GM12891 (cell line): ENCODE data around the gene OTOG.

Source experiments
- POLR2A ChIP-seq: IDR thresholded peaks from 2 replicates; pipeline ENCODE4 v1.6.1; 2011; ENCODE audit warnings: low read depth, low read length, control low read depth
- POLR2AphosphoS5 ChIP-seq: IDR thresholded peaks from 2 replicates; pipeline ENCODE4 v1.6.1; 2011; ENCODE audit warnings: low read depth, low read length, control low read depth
- POU2F2 ChIP-seq: IDR thresholded peaks from 2 replicates; pipeline ENCODE4 v1.6.1; 2011; ENCODE audit warnings: low read depth, mild to moderate bottlenecking, control low read depth, low read length, moderate library complexity
- SPI1 ChIP-seq: IDR thresholded peaks from 2 replicates; pipeline ENCODE4 v1.6.1; 2011; ENCODE audit warnings: low read depth, low read length, control low read depth
- TAF1 ChIP-seq: IDR thresholded peaks from 2 replicates; pipeline ENCODE4 v1.6.1; 2011; ENCODE audit warnings: low read depth, low read length, control low read depth

GRCh38 chr11:17558025-17558780 is 11.1 kb downstream of the OTOG start:
- no peak for TF ChIP-seq POLR2AphosphoS5
- no peak for TF ChIP-seq POLR2A
- TF ChIP-seq TAF1: no peak
- no peak for TF ChIP-seq SPI1
- TF ChIP-seq POU2F2: no peak
